GM12878 (cell line): ENCODE data around the gene NSG1. TPM values are rescaled to one million over a fixed set of nuclear protein-coding genes. Genes with fewer than 3 reads are reported as not detected.

Source experiments
- BHLHE40 ChIP-seq, 2 experiments: fragments of 450-650 bp in 1 of 2; IDR thresholded peaks; 2 replicates each; pipeline ENCODE4 v1.6.1; 2011 to 2017; ENCODE audit warnings: low read depth in 2 of 2, borderline replicate concordance in 1 of 2, improper control_type of control experiment in 1 of 2, low read length in 1 of 2, mild to moderate bottlenecking in 1 of 2
- BMI1 ChIP-seq: fragments of 450-650 bp; IDR thresholded peaks from 2 replicates; pipeline ENCODE4 v1.6.1; 2016; ENCODE audit warnings: mild to moderate bottlenecking, moderate library complexity, borderline replicate concordance
- BRCA1 ChIP-seq: IDR thresholded peaks from 2 replicates; pipeline ENCODE4 v1.6.1; 2011; ENCODE audit warnings: low read depth, low read length, improper control_type of control experiment
- CEBPB ChIP-seq, 2 experiments: fragments of 150-350 bp in 1 of 2; IDR thresholded peaks; 2 replicates each; pipeline ENCODE4 v1.6.1; 2012 to 2014; ENCODE audit warnings: low read depth in 2 of 2, low read length in 2 of 2, borderline replicate concordance in 1 of 2, inconsistent platforms in 1 of 2
- FOS ChIP-seq: IDR thresholded peaks from 3 replicates; pipeline ENCODE4 v1.6.1; 2011; ENCODE audit warnings: borderline replicate concordance; ENCODE audit not compliant: insufficient read length; ENCODE audit errors: extremely low read depth
- IRF4 ChIP-seq: IDR thresholded peaks from 2 replicates; pipeline ENCODE4 v1.6.1; 2011; ENCODE audit warnings: low read depth, low read length
- JUNB ChIP-seq: IDR thresholded peaks from 2 replicates; pipeline ENCODE4 v1.6.1; 2016; ENCODE audit warnings: antibody characterized with exemption, mild to moderate bottlenecking
- KLF5 ChIP-seq: fragments of 450-650 bp; IDR thresholded peaks from 2 replicates; pipeline ENCODE4 v1.6.1; 2014; ENCODE audit warnings: mild to moderate bottlenecking; ENCODE audit not compliant: partially characterized antibody
- MTA3 ChIP-seq: IDR thresholded peaks from 2 replicates; pipeline ENCODE4 v1.6.1; 2012; ENCODE audit warnings: low read length, inconsistent platforms, borderline replicate concordance
- NBN ChIP-seq: fragments of 450-650 bp; IDR thresholded peaks from 2 replicates; pipeline ENCODE4 v1.6.1; 2016
- NFYA ChIP-seq: IDR thresholded peaks from 2 replicates; pipeline ENCODE4 v1.6.1; 2011; ENCODE audit warnings: low read depth, mild to moderate bottlenecking, low read length, improper control_type of control experiment, borderline replicate concordance
- NKRF ChIP-seq: fragments of 450-650 bp; conservative IDR thresholded peaks from 2 replicates; pipeline ENCODE4 v1.6.1; 2017; ENCODE audit warnings: mild to moderate bottlenecking, moderate library complexity
- NR2C2 ChIP-seq: IDR thresholded peaks from 2 replicates; pipeline ENCODE4 v1.6.1; 2011; ENCODE audit warnings: borderline replicate concordance, low read depth; ENCODE audit not compliant: control insufficient read depth, insufficient read length
- RB1 ChIP-seq: fragments of 450-650 bp; formaldehyde crosslinking; IDR thresholded peaks from 2 replicates; pipeline ENCODE4 v1.6.1; 2017; ENCODE audit warnings: mild to moderate bottlenecking, borderline replicate concordance
- RELA ChIP-seq: fragments of 450-650 bp; IDR thresholded peaks from 2 replicates; pipeline ENCODE4 v1.8.0; 2014; ENCODE audit warnings: borderline replicate concordance; ENCODE audit not compliant: partially characterized antibody
- SPI1 ChIP-seq: IDR thresholded peaks from 2 replicates; pipeline ENCODE4 v1.6.1; 2011; ENCODE audit warnings: low read depth, mild to moderate bottlenecking, low read length, moderate library complexity, borderline replicate concordance; ENCODE audit not compliant: insufficient read depth
- ZNF384 ChIP-seq: IDR thresholded peaks from 2 replicates; pipeline ENCODE4 v1.6.1; 2012; ENCODE audit warnings: low read depth, mild to moderate bottlenecking, low read length, improper control_type of control experiment, borderline replicate concordance
- ZNF622 ChIP-seq: fragments of 450-650 bp; IDR thresholded peaks from 2 replicates; pipeline ENCODE4 v1.6.1; 2017; ENCODE audit warnings: mild to moderate bottlenecking, inconsistent platforms
- polyA plus RNA-seq, 11 experiments: library from polyadenylated mRNA; depleted of rRNA in 4 of 11; unstranded in 6 of 11; stranded (reverse) in 5 of 11; fragments of >200 nt; fragmentation: Nextera tagmentation in 4 of 11; fragmentation: Illumina TruSeq in 1 of 11; extraction: Ambion mirVana in 4 of 11; extraction: Trizol in 1 of 11; gene quantifications; 1 replicate in 1 of 11; 2 replicates in 10 of 11; pipeline versions ENCODE4 v1.2.1 to v1.2.3, GENCODE V29; 2011 to 2016; ENCODE audit warnings: inconsistent platforms in 2 of 11, missing spikeins in 2 of 11, low read depth in 1 of 11
- total RNA-seq, 4 experiments: library from RNA; depleted of rRNA in 3 of 4; stranded (reverse); fragments of >200 nt in 3 of 4; fragmentation: Illumina TruSeq in 1 of 4; extraction: Trizol in 1 of 4; gene quantifications; 2 replicates each; pipeline versions ENCODE4 v1.2.1 to v1.2.3, GENCODE V29; 2013 to 2021
- TF ChIP-seq, protein P1 (sequence below): IDR thresholded peaks from 2 replicates; pipeline ENCODE4 v1.6.1; 2012; ENCODE audit warnings: improper control_type of control experiment, low read depth, low read length; ENCODE audit not compliant: insufficient replicate concordance
- TF ChIP-seq, protein P2 (sequence below): IDR thresholded peaks from 2 replicates; pipeline ENCODE4 v1.6.1; 2012; ENCODE audit warnings: low read depth, low read length, improper control_type of control experiment

NSG1 gene
- total and polyA plus RNA-seq, 10 of the 15 experiments (the other 5 are each of a cell fraction or from before 2014, with no cell fraction given) = 0.03 to 0.19 (median 0.10) TPM; not detected in 5

GRCh38 chr4:4344915-4345527 is 41.9 kb upstream of the NSG1 start (continued):
- TF ChIP-seq NKRF (no peak), NBN (0 out of 2 replicates have a peak, but pooled peaks have one; percentile 21), RELA (no peak), BRCA1 (no peak), BHLHE40 (IDR thresholded peaks at IDR 0.05; ENCODE audit: borderline replicate concordance in 1 of 2, low read depth in 2 of 2, low read length in 1 of 2) (peak; percentile 72 to 93), ZNF384 (no peak), KLF5 (no peak), NFYA (no peak), JUNB (no peak), IRF4 (no peak), ZNF622 (no peak), CEBPB (IDR thresholded peaks at IDR 0.05; ENCODE audit: borderline replicate concordance in 1 of 2, low read depth in 2 of 2, low read length in 2 of 2) (no peak), MTA3 (no peak), SPI1 (no peak), NR2C2 (no peak), RB1 (no peak), BMI1 (no peak), FOS (no peak)
- TF ChIP-seq, protein P1, sequence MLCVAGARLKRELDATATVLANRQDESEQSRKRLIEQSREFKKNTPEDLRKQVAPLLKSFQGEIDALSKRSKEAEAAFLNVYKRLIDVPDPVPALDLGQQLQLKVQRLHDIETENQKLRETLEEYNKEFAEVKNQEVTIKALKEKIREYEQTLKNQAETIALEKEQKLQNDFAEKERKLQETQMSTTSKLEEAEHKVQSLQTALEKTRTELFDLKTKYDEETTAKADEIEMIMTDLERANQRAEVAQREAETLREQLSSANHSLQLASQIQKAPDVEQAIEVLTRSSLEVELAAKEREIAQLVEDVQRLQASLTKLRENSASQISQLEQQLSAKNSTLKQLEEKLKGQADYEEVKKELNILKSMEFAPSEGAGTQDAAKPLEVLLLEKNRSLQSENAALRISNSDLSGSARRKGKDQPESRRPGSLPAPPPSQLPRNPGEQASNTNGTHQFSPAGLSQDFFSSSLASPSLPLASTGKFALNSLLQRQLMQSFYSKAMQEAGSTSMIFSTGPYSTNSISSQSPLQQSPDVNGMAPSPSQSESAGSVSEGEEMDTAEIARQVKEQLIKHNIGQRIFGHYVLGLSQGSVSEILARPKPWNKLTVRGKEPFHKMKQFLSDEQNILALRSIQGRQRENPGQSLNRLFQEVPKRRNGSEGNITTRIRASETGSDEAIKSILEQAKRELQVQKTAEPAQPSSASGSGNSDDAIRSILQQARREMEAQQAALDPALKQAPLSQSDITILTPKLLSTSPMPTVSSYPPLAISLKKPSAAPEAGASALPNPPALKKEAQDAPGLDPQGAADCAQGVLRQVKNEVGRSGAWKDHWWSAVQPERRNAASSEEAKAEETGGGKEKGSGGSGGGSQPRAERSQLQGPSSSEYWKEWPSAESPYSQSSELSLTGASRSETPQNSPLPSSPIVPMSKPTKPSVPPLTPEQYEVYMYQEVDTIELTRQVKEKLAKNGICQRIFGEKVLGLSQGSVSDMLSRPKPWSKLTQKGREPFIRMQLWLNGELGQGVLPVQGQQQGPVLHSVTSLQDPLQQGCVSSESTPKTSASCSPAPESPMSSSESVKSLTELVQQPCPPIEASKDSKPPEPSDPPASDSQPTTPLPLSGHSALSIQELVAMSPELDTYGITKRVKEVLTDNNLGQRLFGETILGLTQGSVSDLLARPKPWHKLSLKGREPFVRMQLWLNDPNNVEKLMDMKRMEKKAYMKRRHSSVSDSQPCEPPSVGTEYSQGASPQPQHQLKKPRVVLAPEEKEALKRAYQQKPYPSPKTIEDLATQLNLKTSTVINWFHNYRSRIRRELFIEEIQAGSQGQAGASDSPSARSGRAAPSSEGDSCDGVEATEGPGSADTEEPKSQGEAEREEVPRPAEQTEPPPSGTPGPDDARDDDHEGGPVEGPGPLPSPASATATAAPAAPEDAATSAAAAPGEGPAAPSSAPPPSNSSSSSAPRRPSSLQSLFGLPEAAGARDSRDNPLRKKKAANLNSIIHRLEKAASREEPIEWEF = no peak
- TF ChIP-seq, protein P2, sequence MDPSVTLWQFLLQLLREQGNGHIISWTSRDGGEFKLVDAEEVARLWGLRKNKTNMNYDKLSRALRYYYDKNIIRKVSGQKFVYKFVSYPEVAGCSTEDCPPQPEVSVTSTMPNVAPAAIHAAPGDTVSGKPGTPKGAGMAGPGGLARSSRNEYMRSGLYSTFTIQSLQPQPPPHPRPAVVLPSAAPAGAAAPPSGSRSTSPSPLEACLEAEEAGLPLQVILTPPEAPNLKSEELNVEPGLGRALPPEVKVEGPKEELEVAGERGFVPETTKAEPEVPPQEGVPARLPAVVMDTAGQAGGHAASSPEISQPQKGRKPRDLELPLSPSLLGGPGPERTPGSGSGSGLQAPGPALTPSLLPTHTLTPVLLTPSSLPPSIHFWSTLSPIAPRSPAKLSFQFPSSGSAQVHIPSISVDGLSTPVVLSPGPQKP = no peak
